HG03460 (cell line): ENCODE measurements around the gene WDR41.

Source experiments
- ATAC-seq: cut with Tn5 transposase; IDR thresholded peaks from one replicate; pipeline ENCODE4 v1.9.1; 2021; ENCODE audit not compliant: unreplicated experiment

The WDR41 gene

DNA sequence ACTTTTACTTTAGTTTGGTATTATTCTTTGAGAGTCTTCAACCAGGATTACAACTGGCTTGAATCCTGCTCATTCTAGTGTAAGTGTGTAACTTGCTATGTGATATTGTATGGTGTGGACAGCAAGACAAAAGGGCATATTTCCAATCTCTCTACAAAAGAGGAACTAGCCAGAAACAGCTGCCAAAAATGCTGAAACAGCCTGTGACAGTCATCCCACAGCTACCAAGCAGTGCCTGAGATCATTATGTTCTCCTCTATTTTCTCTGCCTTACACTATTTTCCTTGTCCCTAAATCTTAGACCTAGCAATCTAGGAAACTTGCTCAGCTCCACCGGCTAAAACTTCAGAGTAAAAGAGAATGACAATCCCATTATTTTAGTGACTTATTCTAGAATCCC lies 42.8 kb downstream of the WDR41 start:
- ATAC-seq: no peak

DNA sequence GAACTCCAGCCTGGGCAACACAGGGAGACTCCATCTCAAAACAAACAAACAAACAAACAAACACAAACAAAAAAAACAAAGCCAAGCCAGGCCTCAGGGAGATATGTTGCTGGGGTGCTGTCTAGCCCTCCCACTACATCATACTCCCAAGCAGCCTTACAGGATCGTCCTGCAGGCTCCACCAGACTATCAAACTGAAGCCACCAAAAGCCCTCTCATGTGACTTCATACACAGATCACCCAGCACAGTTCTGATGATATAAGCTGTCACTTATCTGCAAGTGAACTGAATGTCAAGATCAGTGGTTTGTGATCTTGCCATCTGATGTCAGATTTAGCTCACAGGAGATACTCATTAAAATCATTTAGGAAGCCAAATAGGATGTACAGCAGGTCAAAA lies 43.3 kb downstream of the WDR41 start:
- ATAC-seq: no peak

DNA sequence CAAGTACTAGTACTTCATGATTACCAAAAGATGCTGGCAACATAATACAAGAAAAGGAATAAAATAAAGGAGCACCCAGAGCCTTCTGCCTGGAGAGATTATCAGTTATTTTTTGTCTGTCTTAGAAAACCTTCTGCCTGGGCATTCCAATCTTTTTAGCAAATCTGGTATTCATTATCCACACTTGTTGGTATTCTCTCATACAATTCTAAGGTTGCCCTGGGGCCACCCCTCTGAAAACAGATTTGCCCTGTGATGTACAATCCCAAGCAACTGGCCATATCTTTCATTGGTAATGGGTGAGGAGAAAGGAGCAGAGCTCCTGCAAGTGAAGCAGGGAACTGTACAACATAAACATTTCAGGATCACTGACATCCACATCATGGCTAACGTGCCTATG lies 47.8 kb downstream of the WDR41 start:
- no peak for ATAC-seq

DNA sequence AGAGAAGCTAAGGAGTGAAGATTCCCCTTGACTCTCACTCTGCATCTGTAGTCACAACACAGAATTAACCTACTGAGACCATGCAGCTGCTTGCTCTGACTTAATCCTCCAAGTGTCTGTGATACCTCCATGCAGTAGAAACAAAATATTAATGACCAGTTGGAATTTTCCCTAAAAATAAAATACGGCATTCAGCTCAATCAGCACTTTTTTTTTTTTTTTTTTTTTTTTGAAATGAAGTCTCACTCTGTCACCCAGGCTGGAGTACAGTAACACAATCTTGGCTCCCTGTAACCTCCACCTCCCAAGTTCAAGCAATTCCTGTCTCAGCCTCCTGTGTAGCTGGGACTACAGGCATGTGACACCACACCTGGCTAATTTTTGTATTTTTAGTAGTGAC lies 48.4 kb downstream of the WDR41 start:
- no peak for ATAC-seq

DNA sequence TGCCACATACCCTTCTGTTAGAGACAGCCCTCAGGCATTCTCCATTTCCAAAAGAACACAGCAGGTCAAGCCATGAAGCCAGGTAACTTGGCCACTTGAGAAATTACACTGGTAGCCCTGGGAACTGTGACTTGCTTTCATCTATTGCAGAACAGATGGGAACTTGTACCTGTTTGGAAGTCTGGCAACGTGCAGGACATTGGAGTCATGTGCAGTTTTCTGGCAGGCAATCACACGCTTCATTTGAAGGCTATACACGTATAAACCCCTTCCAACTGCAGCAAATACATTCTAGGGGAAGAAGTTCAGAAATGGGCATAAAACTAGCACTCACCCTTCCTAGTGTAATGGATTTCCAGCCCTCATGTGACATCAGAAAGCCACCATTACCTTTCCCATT lies 54.0 kb downstream of the WDR41 start:
- no peak for ATAC-seq

DNA sequence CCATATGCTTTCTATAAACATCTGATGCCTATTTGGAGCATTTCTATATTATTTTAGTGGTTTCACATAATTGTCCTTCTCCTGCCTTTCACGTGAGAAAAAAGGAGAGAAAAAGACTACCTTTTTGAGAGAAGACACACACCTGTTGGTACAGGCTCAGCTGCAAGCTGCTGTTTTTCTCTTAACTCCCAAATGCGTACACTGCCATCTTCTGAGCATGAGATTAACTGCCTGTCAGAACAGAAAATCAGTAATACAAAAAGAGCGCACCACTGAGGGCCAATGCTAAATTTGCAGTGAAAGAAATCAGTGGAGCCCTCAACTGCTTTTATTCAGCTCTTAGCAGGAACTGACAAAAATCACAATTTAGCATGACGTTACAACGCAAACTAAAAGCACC lies 54.9 kb downstream of the WDR41 start:
- ATAC-seq: no peak

DNA sequence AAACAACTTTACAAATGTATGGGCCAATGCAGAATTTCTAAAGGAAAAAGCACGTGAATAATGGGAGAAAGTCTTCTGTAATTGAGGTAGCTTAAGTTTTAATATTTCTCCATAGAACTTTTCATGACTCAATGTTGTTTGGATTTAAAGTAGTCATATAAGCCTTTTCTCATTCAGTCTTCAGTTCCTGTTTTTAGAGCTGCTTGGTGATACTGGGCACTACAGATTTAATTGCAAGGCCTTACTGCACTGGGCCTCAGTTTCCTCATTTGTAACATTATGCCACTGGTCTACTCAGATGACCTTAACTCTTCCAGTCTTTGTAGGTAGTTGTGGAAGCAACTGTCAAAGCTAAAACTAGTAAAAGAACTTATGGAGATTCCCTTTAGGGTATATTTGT lies 60.4 kb downstream of the WDR41 start:
- ATAC-seq: no peak

DNA sequence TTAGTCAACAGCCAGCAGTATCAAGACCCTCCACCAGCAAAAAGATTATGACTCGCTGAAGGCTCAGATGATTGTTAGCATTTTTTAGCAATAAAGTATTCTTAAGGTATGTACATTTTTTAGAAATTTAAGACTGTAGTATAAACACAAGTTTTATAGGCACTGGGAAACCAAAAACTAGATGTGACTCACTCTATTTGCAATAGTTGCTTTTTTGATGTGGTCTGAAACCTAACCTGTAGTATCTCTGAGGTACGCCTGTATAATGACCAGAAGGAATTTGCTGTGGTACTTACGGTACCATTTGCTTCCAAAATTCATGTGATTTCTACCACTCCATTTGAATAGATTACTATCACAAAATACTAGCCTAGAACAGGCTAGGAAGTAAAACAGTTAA lies 60.8 kb downstream of the WDR41 start:
- no peak for ATAC-seq

DNA sequence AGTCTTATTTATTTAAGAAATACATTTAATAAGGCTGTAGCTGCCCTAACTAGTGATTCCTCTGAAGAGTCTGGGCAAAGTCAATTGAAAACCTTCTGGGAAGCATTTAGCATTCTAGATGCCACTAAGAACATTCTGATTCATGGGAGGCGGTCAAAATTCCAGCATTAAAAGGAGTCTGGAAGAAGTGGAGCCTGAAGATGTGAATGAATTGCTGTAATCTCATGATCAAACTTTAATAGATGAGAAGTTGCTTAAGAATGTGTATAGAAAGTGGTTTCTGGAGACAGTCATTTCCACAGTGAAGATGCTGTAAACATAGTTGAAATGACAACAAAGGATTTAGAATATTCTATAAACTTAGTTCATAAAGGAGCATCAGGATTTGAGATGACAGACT lies 61.4 kb downstream of the WDR41 start:
- no peak for ATAC-seq

DNA sequence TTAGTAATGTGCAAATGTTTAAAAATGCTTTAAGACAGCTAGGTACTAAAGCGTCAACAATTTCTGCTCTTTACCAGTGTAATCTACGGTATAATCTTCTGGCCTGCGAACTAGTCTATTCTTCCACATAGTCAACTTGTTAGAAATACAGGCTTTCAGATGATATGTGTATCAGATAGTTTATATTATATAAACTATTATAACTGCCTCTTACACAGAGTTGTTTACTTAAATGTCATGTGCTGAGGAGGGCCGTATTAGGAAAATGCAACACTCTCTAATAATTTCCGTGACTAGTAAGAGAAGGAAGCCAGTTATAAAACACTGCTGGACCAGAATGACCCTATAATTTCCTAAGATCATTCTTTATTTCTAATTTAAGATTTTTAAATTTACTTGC lies 63.6 kb downstream of the WDR41 start:
- no peak for ATAC-seq

DNA sequence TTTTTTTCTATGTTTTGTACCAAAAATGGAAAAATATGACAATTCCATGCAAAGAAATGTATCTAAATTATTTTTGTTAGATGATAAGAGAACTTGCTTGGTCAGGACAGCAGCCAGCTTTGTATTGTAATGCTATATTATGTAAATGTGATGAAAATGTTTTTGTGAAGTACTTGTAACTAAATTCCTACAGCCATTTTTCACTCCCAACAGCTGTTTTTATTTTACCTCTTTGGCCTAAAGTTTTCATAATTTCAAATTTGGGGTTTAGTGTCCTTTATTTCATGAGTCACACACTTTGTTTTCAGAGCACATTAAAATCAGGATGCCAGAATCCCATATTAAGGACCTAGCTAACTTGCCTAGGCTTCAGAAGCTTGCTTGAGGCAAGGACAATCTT lies 64.1 kb downstream of the WDR41 start:
- ATAC-seq: no peak

DNA sequence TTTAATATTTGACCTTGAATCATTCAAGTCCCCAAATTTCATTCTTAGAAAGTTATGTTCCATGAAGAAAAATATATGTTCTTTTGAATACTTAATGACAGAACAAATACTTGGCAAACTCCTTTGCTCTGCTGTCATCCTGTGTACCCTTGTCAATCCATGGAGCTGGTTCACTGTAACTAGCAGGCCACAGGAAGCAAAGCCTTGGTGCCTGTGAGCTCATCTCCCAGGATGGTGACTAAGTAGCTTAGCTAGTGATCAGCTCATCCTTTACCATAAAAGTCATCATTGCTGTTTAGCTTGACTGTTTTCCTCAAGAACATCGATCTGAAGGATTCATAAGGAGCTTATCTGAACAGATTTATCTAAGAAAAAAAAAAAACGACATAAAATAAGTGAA lies 65.4 kb downstream of the WDR41 start:
- no peak for ATAC-seq

DNA sequence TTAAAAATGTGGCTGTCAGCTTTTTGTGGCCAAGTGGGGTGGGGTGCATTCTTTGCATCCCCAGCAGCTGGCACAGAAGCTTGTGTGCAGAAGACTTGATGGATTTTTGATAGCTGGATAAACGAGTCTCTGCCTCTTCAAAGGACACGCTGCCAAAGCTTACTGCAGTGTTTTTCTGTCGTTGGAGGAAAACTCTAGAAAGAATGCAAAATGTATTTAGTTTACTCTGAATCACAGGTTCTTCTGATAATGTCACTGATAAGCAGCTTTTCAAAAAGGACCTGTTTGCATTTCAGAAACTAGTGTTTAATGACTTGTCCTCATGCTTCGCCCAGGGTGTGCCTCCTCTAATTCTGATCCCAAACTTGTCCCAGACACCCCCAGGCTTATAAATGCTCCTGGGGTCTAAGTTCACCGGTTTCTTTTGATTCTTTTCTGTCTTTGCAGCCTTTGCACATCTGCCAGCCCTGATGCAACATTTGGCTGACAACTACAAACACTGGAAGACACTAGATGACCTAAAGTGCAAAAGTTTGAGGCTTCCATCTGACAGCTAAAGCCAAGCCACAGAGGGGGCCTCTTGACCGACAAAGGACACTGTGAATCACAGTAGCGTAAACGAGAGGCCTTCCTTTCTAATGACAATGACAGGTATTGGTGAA lies 66.0 kb downstream of the WDR41 start:
- no peak for ATAC-seq

DNA sequence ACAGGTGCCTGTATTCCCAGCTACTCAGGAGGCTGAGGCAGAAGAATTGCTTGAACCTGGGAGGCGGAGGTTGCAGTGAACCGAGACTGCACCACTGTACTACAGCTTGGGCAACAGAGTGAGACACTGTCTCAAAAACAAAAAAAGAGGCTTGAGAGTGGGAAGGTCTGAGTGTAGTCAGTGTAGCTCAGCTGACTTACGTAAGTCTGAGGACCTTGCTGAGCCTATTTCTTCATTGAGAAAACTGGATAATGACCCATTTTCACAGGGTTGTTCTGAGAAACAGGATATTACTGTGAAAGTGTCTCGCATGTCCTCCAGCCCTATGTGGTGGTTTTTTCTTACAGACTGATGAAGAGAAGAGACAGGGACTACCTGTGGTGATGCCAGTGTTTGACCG lies 66.7 kb downstream of the WDR41 start:
- ATAC-seq: no peak

DNA sequence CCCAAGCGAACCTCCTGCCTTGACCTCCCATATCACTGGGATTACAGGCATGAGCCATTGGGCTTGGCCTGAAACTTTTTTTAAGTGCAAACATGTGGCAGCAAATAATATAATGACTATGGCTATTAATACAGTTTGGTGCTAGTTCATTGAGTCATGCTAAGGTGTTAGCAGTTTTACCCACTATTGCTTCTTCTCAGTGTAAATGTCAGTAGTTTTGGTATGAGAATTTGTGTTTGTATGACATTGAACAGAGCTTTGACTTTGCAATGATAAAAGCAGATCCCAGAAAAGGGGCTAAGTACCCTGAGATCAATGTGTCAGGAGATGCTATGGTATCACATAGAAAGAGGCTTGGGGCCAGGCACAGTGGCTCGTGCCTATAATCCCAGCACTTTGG lies 67.2 kb downstream of the WDR41 start:
- no peak for ATAC-seq

DNA sequence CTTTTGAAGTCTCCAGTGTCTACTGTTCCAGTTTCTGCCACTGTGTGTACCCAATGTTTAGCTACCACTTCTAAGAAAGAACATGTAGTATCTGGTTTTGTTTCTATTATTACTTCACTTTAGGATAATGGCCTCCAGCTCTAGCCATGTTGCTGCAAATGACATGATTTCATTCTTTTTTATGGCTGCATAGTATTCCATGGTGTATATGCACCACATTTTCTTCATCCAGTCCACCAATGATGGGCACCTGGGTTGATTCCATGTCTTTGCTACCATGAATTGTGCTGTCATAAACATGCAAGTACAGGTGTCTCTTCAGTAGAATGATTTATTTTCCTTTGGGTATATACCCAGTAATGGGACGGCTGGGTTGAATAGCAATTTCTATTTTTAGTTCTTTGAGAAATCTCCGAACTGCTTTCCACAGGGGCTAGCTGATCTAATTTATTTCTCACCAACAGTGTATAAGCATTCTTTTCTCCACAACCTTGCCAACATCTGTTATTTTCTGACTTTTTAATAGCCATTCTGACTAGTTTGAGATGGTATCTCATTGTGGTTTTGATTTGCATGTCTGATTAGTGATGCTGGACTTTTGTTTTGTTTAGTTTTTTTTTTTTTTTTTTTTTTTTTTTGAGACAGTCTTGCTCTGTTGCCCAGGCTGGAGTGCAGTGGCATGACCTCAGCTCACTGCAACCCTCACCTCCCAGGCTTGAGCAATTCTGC lies 68.9 kb downstream of the WDR41 start:
- no peak for ATAC-seq

DNA sequence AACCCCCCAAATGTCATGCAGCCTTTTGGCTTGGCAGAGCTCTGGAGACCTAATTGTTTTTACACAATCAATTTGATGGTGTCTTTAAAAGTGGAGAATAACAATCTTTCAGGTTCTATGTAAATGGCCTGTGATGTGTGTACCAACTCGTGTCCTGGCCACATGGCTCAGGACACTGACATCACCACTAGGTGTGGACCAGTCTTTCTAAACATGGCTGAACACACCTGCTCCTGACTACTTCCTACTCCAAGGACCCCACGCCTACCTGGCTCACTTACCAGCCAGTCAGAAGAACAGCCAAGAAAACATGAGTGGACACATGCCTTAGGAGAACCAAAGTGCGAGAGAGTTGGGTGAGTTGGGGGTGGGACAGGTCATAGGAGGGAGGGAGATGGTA lies 71.2 kb downstream of the WDR41 start:
- no peak for ATAC-seq

DNA sequence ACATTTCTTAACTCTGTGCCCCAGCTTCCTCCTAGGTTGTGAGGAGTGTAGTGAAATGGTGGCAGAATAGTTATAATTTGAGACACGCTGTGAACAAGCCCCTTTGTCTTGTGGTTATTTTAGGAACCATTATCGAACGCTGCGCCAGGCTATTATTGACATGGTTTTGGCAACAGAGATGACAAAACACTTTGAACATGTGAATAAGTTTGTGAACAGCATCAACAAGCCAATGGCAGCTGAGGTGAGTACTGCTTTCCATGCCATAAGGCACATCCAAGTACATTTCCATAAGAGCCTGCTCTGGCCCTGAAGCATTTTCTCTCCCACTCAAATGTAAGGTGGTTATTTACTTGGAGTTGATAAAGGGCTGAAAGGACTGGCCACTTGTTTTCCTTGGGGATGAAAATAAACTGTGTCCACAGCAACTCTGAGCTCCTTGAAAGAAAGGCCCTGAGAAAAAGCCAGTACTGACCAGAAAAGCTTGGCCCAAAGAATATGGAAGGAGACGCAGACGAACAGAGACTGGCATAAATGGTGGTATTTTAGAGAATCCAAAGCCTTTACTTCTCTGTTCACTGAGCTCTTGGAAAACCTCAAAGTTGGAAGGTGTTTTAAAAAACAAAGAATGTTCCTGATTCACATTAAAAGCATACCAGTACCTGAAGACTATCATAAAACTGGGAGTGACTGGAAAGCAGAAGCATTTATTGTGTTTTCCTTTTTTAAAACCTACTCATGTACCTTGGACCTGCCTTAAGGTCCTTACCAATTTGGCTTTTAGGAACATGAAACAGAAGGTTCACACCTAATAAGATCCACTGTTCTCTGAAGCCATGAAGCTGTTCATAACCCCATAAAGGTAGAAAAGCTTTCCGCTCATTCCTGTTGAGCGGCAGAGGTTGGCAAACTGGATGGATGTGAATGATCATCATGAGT lies 72.2 kb downstream of the WDR41 start:
- no peak for ATAC-seq

DNA sequence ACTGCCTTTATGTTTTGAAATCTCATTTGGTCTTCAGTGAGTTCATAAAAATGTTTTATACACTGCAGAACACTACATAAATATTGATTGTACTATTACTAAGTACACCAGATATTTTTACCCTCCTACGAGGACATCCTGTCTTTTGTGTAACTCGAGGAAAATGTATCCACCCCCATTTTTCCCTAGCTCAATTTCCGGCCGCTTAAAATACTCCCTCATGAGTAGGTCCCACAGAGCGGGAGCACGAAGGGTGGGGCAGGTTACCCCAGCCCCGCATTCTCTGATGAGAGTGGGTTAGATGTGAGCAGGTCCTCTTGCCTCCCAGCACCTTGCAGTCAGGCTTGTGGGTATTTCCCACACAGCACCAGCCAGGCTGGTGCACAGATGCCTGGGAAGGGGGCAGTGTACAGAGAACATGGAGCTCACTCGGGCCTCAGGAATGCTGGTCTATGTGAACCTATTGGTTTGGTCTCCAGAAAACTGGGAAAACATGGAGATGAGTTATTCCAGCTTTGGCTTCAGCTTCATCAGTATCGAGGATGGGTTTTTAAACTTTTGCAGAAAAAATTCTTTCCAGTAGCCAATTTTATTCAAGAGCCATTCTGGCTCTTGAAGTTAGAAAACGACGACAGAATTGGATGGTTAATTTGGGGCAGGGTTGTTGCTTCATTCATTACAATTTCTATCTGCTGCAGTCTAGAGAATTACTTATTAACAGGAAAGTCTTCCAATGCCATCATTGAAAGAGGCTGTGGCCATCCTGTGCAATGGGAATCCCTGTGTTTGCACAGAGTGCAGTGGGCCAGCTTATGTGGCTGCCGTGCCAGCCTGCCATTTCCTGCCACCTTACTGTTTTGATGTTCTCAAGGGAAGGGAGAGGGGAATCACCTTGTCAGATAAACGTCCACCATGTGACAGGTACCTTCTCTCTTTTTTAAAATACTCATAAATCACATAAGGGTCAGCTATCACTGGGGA lies 73.2 kb downstream of the WDR41 start:
- ATAC-seq: no peak

DNA sequence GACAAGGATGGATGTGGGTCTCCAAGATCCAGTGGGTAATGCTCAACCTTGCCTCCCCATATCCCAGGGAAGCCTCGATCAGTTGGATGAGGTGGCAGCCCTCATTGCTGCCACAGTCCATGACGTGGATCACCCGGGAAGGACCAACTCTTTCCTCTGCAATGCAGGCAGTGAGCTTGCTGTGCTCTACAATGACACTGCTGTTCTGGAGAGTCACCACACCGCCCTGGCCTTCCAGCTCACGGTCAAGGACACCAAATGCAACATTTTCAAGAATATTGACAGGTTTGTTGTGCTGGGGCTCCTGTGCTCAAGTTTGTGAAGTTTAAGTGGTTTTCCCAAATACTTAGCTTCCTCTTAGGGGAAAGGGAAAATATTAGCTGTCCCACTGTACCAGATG lies 74.0 kb downstream of the WDR41 start:
- no peak for ATAC-seq

DNA sequence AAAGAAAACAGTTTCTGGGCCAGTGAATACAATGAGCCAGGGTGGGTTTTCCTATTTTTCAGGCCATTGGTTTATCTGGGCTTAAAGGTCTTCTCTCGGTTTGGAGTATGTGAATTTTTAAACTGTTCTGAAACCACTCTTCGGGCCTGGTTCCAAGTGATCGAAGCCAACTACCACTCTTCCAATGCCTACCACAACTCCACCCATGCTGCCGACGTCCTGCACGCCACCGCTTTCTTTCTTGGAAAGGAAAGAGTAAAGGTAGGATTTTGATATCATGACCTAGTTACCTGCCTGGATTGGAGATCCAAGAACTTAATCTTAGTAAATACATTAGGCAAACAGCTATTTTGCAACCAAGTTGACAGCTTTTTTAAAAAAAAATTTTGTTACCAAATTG lies 79.1 kb downstream of the WDR41 start:
- ATAC-seq: no peak
